WTC11 (cell line): ENCODE results near the gene ERC2. TPM values are rescaled to one million over a fixed set of nuclear protein-coding genes. Genes with fewer than 3 reads are reported as not detected.

Source experiments
- ATAC-seq: fragments of 200-7000 bp; cut with Tn5 transposase; 2 replicates; pipeline ENCODE4 v1.10.0; 2021; ENCODE audit warnings: mild to moderate bottlenecking, moderate library complexity
- CTCF ChIA-PET: fragments of 300-600 bp; sonication (Branson Sonifier 250); formaldehyde crosslinking; loops from one replicate; lab custom pipeline; 2021; ENCODE audit warnings: antibody characterized with exemption; lab: Charles Lee
- POLR2A ChIA-PET: fragments of 350-600 bp; sonication (Branson Sonifier 250); formaldehyde crosslinking; loops from one replicate; lab custom pipeline; 2021; ENCODE audit warnings: antibody characterized with exemption; lab: Charles Lee
- DNase-seq: peaks from one replicate; pipeline ENCODE4 v3.0.0; 2021; ENCODE audit warnings: low spot score
- H3K27ac Mint-ChIP-seq: 2 replicates; pipeline ENCODE4 v1.8.0; 2021; ENCODE audit warnings: mixed read lengths
- H3K27me3 Mint-ChIP-seq: 2 replicates; pipeline ENCODE4 v1.8.0; 2021; ENCODE audit warnings: low read depth, mild to moderate bottlenecking, moderate library complexity, mixed read lengths
- H3K36me3 Mint-ChIP-seq: 2 replicates; pipeline ENCODE4 v1.8.0; 2021; ENCODE audit warnings: mixed read lengths
- H3K4me1 Mint-ChIP-seq: 2 replicates; pipeline ENCODE4 v1.8.0; 2022; ENCODE audit warnings: mixed read lengths
- H3K4me3 Mint-ChIP-seq: 2 replicates; pipeline ENCODE4 v1.8.0; 2021; ENCODE audit warnings: mild to moderate bottlenecking, moderate library complexity, mixed read lengths
- H3K9me3 Mint-ChIP-seq: 2 replicates; pipeline ENCODE4 v1.8.0; 2021; ENCODE audit warnings: mixed read lengths
- E2F5 ChIP-seq: sonication (generic); formaldehyde crosslinking; IDR thresholded peaks from 2 replicates; pipeline ENCODE4 v1.8.1; 2022; ENCODE audit warnings: mild to moderate bottlenecking, moderate library complexity, missing genetic modification reagents
- ETV6 ChIP-seq: sonication (generic); formaldehyde crosslinking; IDR thresholded peaks from 2 replicates; pipeline ENCODE4 v1.8.1; 2022; ENCODE audit warnings: mild to moderate bottlenecking, missing genetic modification reagents
- GRHL2 ChIP-seq: fragments of 250-450 bp; sonication (Bioruptor Pico); IDR thresholded peaks from 2 replicates; pipeline ENCODE4 v1.8.0; 2022; ENCODE audit warnings: mild to moderate bottlenecking, moderate library complexity; ENCODE audit not compliant: insufficient replicate concordance, severe bottlenecking
- GTF2I ChIP-seq: fragments of 250-450 bp; sonication (Bioruptor Pico); conservative IDR thresholded peaks from 2 replicates; pipeline ENCODE4 v1.4.0; 2021; ENCODE audit warnings: mild to moderate bottlenecking
- JAZF1 ChIP-seq: fragments of 250-450 bp; sonication (Bioruptor Pico); IDR thresholded peaks from 2 replicates; pipeline ENCODE4 v1.9.0; 2021; ENCODE audit warnings: moderate library complexity, mild to moderate bottlenecking, inconsistent platforms
- PRDM15 ChIP-seq: sonication (generic); formaldehyde crosslinking; IDR thresholded peaks from 2 replicates; pipeline ENCODE4 v1.8.0; 2022; ENCODE audit warnings: missing genetic modification reagents
- PRRX2 ChIP-seq: fragments of 250-450 bp; sonication (Bioruptor Pico); IDR thresholded peaks from 2 replicates; pipeline ENCODE4 v1.8.0; 2021; ENCODE audit warnings: mild to moderate bottlenecking
- RORB ChIP-seq: fragments of 250-450 bp; sonication (Bioruptor Pico); IDR thresholded peaks from 2 replicates; pipeline ENCODE4 v1.9.0; 2021; ENCODE audit warnings: mild to moderate bottlenecking
- SMAD3 ChIP-seq: sonication (generic); formaldehyde crosslinking; IDR thresholded peaks from 2 replicates; pipeline ENCODE4 v1.8.0; 2022; ENCODE audit warnings: missing genetic modification reagents, mild to moderate bottlenecking, borderline replicate concordance
- SMAD4 ChIP-seq: sonication (generic); formaldehyde crosslinking; IDR thresholded peaks from 2 replicates; pipeline ENCODE4 v1.8.0; 2022; ENCODE audit warnings: mild to moderate bottlenecking, missing genetic modification reagents
- STAT6 ChIP-seq: sonication (generic); formaldehyde crosslinking; conservative IDR thresholded peaks from 2 replicates; pipeline ENCODE4 v1.8.1; 2023; ENCODE audit warnings: mild to moderate bottlenecking, low read depth, missing genetic modification reagents, moderate library complexity
- USF1 ChIP-seq: sonication (generic); formaldehyde crosslinking; IDR thresholded peaks from 2 replicates; pipeline ENCODE4 v1.8.0; 2022; ENCODE audit warnings: mild to moderate bottlenecking, missing genetic modification reagents
- USF2 ChIP-seq: sonication (generic); formaldehyde crosslinking; IDR thresholded peaks from 2 replicates; pipeline ENCODE4 v1.8.1; 2023; ENCODE audit warnings: mild to moderate bottlenecking, missing genetic modification reagents, moderate library complexity
- ZBTB21 ChIP-seq: sonication (generic); formaldehyde crosslinking; IDR thresholded peaks from 2 replicates; pipeline ENCODE4 v1.8.1; 2023; ENCODE audit warnings: mild to moderate bottlenecking, missing genetic modification reagents, borderline replicate concordance
- ZMAT4 ChIP-seq: fragments of 250-450 bp; sonication (Bioruptor Pico); IDR thresholded peaks from 2 replicates; pipeline ENCODE4 v1.9.0; 2021; ENCODE audit warnings: mild to moderate bottlenecking
- ZNF423 ChIP-seq: fragments of 250-450 bp; sonication (Bioruptor Pico); IDR thresholded peaks from 2 replicates; pipeline ENCODE4 v2.1.2; 2022; ENCODE audit warnings: mild to moderate bottlenecking, moderate library complexity
- total RNA-seq: library from RNA; stranded (reverse); gene quantifications from 3 replicates; pipeline ENCODE4 v1.2.3, GENCODE V29; 2021

Gene ERC2
- total RNA-seq, 1 experiment from 2014 or later = 23.5 TPM

- DNase-seq (no peak), ATAC-seq (peak; percentile 74)
- Mint-ChIP-seq H3K4me1 (peaks cover 29% of the 10 kb centered on the region), H3K4me3 (no peak overlapping the region), H3K27me3 (no peaks in the 10 kb centered on the region; the same call in 1 of the 2 replicates), H3K36me3 (no peaks in the 10 kb centered on the region), H3K9me3 (no peaks in the 10 kb centered on the region), H3K27ac (no peak overlapping the region)
- ChIA-PET CTCF (interaction anchor here (1.0 to 1.5 kb wide), 2 partner anchors 106 to 113 kb away, joined by 3 to 5 read pairs; no protein-coding TSS in a partner anchor), POLR2A (interaction anchor here (1.0 kb wide), 1 partner anchor 14 kb away, joined by 3 read pairs; no protein-coding TSS in a partner anchor)
- TF ChIP-seq USF2 (CRISPR knock-in tag) (peak; percentile 78), USF1 (CRISPR knock-in tag) (peak; percentile 29; the same call in 1 of the 2 replicates), ZBTB21 (no peak)
These were observed 15.3 kb downstream of the ERC2 start for GRCh38 chr3:56453011-56453410.

- ATAC-seq = no peak
- ChIA-PET CTCF (no interaction called here), POLR2A (no interaction called here)
- no peak for DNase-seq
- H3K4me1 Mint-ChIP-seq = peaks cover 31% of the 10 kb centered on the region
- no peaks in the 10 kb centered on the region; the same call in 1 of the 2 replicates for H3K27me3 Mint-ChIP-seq
- H3K4me3 Mint-ChIP-seq = no peak overlapping the region
- no peaks in the 10 kb centered on the region for H3K9me3 Mint-ChIP-seq
- TF ChIP-seq PRRX2 (CRISPR knock-in tag) (no peak), E2F5 (CRISPR knock-in tag) (no peak), SMAD3 (no peak), GRHL2 (CRISPR knock-in tag) (no peak), SMAD4 (CRISPR knock-in tag) (no peak), JAZF1 (no peak), RORB (CRISPR knock-in tag) (no peak), ZNF423 (CRISPR knock-in tag) (no peak), USF2 (CRISPR knock-in tag) (no peak), ZMAT4 (no peak), GTF2I (CRISPR knock-in tag) (no peak), ZBTB21 (no peak), ETV6 (CRISPR knock-in tag) (no peak), STAT6 (CRISPR knock-in tag) (no peak), PRDM15 (CRISPR knock-in tag) (no peak)
- H3K36me3 Mint-ChIP-seq = no peaks in the 10 kb centered on the region
- no peak overlapping the region for H3K27ac Mint-ChIP-seq
These were observed 16.2 kb downstream of the ERC2 start for GRCh38 chr3:56452085-56452484.
